ENCODE results near the gene NPPC.
"Not testable (repeated sequence)": the region's sequence is repeated elsewhere in the genome, so short reads cannot be mapped to it uniquely, and the experiment has no call there.

Gene NPPC

GRCh38 chr2:231920795-231921194 lies 5.4 kb downstream of the NPPC start:
- Mint-ChIP-seq H3K36me3 (no peaks in the 10 kb centered on the region), H3K27me3 (peaks cover 66% of the 10 kb centered on the region), H3K4me1 (peaks cover 4% of the 10 kb centered on the region), H3K27ac (no peak overlapping the region), H3K4me3 (no peak overlapping the region), H3K9me3 (no peaks in the 10 kb centered on the region)
- CTCF ChIA-PET = interaction anchor here (0.9 to 2.7 kb wide), 6 partner anchors 14 to 407 kb away, joined by 3 to 10 read pairs (median 4); no protein-coding TSS in a partner anchor
- no peak for DNase-seq

DNA sequence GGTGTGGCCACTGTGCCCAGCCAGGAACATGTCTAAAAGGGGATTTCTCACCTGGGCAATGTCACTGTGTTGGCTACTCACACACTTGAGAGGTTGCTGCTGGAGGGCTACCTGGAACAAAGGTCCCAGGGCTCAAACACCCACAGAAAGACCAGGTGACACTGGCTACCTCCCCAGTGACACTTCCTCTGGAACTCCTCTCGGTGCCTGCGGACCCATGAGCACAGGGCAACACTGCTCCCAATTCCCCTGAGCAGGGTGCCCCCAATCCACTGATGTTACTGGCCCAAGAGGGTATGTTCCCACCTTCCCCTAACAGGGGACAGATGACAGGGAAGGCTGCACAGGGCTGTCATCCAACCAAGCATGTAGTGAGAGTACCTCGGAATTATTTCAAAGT lies 5.8 kb downstream of the NPPC start:
- Mint-ChIP-seq H3K36me3 (no peaks in the 10 kb centered on the region), H3K27ac (no peak overlapping the region), H3K9me3 (no peaks in the 10 kb centered on the region), H3K4me1 (peaks cover 4% of the 10 kb centered on the region), H3K4me3 (no peak overlapping the region), H3K27me3 (peaks cover 61% of the 10 kb centered on the region)
- CTCF ChIA-PET = interaction anchor here (0.9 to 2.7 kb wide), 6 partner anchors 14 to 408 kb away, joined by 3 to 10 read pairs (median 4); no protein-coding TSS in a partner anchor
- no peak for DNase-seq

- peaks cover 54% of the 10 kb centered on the region for H3K27me3 Mint-ChIP-seq
These were observed 6.7 kb downstream of the NPPC start for GRCh38 chr2:231919341-231920035.

DNA sequence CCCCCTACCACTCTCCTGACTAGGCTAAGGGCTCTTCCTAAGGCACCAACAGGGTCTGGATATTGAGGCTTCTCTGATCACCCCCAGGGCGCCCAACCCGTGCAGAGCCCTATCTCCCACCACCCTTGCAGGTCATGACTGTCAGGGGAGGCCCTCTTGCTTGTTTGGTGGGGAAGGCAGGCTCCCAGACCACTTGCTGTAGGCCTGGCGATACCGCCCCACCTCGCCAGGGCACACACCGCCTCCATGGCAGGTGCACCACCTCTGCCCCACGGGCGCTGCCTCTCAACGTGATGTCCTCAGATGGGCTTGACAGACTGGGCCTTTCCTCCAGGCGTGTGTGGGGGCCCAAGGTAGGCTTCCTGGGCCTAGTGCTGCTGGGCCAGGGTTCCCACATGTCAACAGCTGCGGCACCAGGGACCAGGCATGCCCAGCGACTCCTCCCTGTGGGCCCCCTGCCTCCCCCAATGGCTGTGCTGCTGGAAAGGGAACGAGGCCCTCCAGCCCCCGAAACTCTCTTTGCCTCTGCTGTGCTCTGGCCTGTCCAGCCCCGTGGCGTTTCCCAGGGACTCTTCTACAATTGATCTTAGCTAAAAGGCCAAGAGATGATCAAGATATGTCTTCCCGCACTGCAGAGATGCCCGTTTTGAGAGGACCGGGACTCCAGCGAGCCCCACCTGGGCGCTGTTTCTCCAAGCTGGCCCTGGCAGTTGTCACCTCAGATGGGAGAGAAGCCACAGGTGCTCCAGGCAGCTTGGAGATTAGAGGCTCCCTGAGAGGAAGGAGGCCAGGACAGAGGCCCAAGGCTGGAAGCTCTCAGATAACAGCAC lies 7.5 kb downstream of the NPPC start:
- CTCF ChIA-PET = interaction anchor here (1.0 to 2.7 kb wide), 4 partner anchors 12 to 374 kb away, joined by 3 to 10 read pairs (median 6); no protein-coding TSS in a partner anchor
- Mint-ChIP-seq H3K36me3 (no peaks in the 10 kb centered on the region), H3K27me3 (peaks cover 52% of the 10 kb centered on the region), H3K9me3 (no peaks in the 10 kb centered on the region), H3K27ac (no peak overlapping the region), H3K4me3 (no peak overlapping the region), H3K4me1 (no peaks in the 10 kb centered on the region)
- no peak for DNase-seq

More at GRCh38 chr2:231919341-231920035, 6.7 kb downstream of the NPPC start:
- CTCF ChIA-PET = interaction anchor here (1.1 to 2.7 kb wide), 5 partner anchors 13 to 409 kb away, joined by 3 to 10 read pairs (median 4); no protein-coding TSS in a partner anchor
- no peak for DNase-seq
- H3K4me1 Mint-ChIP-seq = no peaks in the 10 kb centered on the region
- H3K27ac Mint-ChIP-seq = no peak overlapping the region
- H3K4me3 Mint-ChIP-seq = no peak overlapping the region
- H3K9me3 Mint-ChIP-seq = no peaks in the 10 kb centered on the region
- no peaks in the 10 kb centered on the region for H3K36me3 Mint-ChIP-seq

- Mint-ChIP-seq H3K27me3 (peaks cover 39% of the 10 kb centered on the region), H3K27ac (no peak overlapping the region), H3K9me3 (no peaks in the 10 kb centered on the region), H3K4me3 (no peak overlapping the region), H3K4me1 (no peaks in the 10 kb centered on the region), H3K36me3 (no peaks in the 10 kb centered on the region)
- DNase-seq = no peak
- CTCF ChIA-PET = interaction anchor here (1.0 to 2.2 kb wide), 4 partner anchors 10 to 225 kb away, joined by 3 to 8 read pairs (median 6); no protein-coding TSS in a partner anchor
These were observed 8.7 kb downstream of the NPPC start for GRCh38 chr2:231917280-231918066.

DNA sequence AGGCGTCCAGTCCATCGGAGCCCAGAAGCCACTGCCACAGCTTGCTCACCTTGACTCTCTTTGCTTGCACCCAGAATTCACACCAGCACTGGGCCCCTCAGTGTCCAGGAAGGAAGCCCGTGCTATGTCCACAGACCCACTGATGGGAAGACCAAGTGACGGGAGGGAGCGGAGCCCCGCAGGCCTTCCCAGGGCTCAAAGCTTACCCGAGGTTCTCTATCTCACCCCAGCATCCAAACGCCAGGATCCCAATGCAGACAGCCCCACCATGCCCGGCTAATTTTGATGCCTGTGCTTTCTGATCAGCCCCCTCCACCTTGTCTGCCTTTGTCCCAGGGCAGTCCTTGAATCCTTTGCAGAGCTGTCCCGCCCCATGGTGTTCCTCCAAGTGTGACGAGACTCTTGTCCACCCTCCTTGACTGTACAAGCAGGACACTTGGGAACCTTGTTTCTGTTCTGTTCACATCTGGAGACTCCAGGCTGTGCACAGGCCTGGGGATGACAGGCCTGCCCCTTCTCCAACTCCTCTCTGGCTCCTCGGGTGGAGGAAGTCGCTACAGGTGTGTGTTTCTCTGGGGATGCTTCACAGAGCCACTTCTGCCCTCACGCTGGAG lies 12.0 kb downstream of the NPPC start:
- Mint-ChIP-seq H3K27me3 (peaks cover 37% of the 10 kb centered on the region), H3K4me1 (peaks cover 14% of the 10 kb centered on the region), H3K9me3 (no peaks in the 10 kb centered on the region), H3K4me3 (no peak overlapping the region), H3K27ac (no peak overlapping the region), H3K36me3 (no peaks in the 10 kb centered on the region)
- CTCF ChIA-PET = no interaction called here
- DNase-seq = no peak

GRCh38 chr2:231911381-231911780 lies 14.8 kb downstream of the NPPC start:
- Mint-ChIP-seq H3K4me1 (peaks cover 19% of the 10 kb centered on the region), H3K9me3 (no peaks in the 10 kb centered on the region), H3K4me3 (no peak overlapping the region), H3K27ac (no peak overlapping the region), H3K27me3 (peaks cover 25% of the 10 kb centered on the region), H3K36me3 (no peaks in the 10 kb centered on the region)
- CTCF ChIA-PET = interaction anchor here (1.4 to 2.8 kb wide), 3 partner anchors 10 to 415 kb away, joined by 4 to 10 read pairs (median 9); partner anchors contain the start of gene NPPC
- no peak for DNase-seq

GRCh38 chr2:231910771-231911170 lies 15.4 kb downstream of the NPPC start:
- Mint-ChIP-seq H3K9me3 (no peaks in the 10 kb centered on the region), H3K4me1 (peaks cover 19% of the 10 kb centered on the region), H3K27me3 (peaks cover 26% of the 10 kb centered on the region), H3K36me3 (no peaks in the 10 kb centered on the region), H3K27ac (no peak overlapping the region), H3K4me3 (no peak overlapping the region)
- CTCF ChIA-PET = interaction anchor here (1.0 to 2.8 kb wide), 4 partner anchors 10 to 415 kb away, joined by 3 to 10 read pairs (median 6); partner anchors contain the start of gene NPPC
- DNase-seq = no peak

DNA sequence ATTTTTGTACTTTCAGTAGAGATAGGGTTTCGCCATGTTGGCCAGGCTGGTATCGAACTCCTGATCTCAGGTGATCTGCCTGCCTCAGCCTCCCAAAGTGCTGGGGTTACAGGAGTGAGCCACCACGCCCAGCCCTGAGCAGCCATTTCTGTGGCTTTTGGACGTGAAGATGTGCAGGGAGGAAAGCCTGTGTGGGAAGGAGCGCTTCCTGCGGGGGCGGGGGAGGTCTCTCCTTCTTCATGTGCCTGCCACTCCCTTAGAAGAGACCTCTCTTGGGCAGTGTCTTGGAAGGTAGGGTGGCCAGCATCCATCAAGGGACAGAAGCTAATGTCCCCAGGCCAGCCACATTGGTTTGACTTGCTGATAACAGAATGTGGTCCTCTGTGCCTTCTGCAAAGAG lies 16.0 kb downstream of the NPPC start:
- H3K4me3 Mint-ChIP-seq, DNase-seq, H3K36me3 Mint-ChIP-seq, H3K9me3 Mint-ChIP-seq: not testable (repeated sequence)
- H3K4me1 Mint-ChIP-seq = peaks cover 19% of the 10 kb centered on the region
- H3K27me3 Mint-ChIP-seq = peaks cover 30% of the 10 kb centered on the region
- H3K27ac Mint-ChIP-seq = peak overlapping the region; percentile 68
- CTCF ChIA-PET = interaction anchor here (1.0 to 2.8 kb wide), 3 partner anchors 9 to 416 kb away, joined by 3 to 10 read pairs (median 4); no protein-coding TSS in a partner anchor

DNA sequence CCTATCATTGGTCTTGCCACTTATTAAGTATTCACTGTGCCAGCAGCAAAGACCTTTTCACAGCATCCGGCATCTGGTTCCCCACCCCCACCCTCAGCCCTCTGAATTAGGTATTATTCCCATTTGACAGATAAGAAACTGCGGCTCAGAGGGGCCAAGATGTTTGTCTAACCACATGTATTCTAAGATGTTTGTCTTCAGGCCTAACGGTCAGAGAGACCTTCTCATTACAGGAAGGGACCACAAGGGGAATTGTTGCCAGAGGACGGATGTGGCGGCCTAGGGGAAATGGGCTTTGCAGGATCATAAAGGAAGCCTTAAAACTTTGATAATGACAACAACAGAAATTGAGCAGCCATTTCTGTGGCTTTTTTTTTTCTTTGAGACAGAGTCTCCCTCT lies 16.6 kb downstream of the NPPC start:
- CTCF ChIA-PET = interaction anchor here (1.3 to 2.8 kb wide), 2 partner anchors 9 to 19 kb away, joined by 3 to 10 read pairs; no protein-coding TSS in a partner anchor
- Mint-ChIP-seq H3K27me3 (peaks cover 32% of the 10 kb centered on the region), H3K9me3 (no peaks in the 10 kb centered on the region), H3K36me3 (no peaks in the 10 kb centered on the region), H3K27ac (peak overlapping the region; percentile 68), H3K4me1 (peaks cover 19% of the 10 kb centered on the region), H3K4me3 (no peak overlapping the region)
- DNase-seq = no peak

- Mint-ChIP-seq H3K36me3 (no peaks in the 10 kb centered on the region), H3K9me3 (no peaks in the 10 kb centered on the region), H3K4me3 (no peak overlapping the region), H3K27ac (no peak overlapping the region), H3K27me3 (peaks cover 26% of the 10 kb centered on the region), H3K4me1 (peaks cover 19% of the 10 kb centered on the region)
- CTCF ChIA-PET = interaction anchor here (0.9 to 3.8 kb wide), 6 partner anchors 8 to 418 kb away, joined by 3 to 31 read pairs (median 7); no protein-coding TSS in a partner anchor
- DNase-seq = no peak
These were observed 17.6 kb downstream of the NPPC start for GRCh38 chr2:231908584-231908983.

- H3K27me3 Mint-ChIP-seq = peaks cover 32% of the 10 kb centered on the region
- no peak for DNase-seq
- no peaks in the 10 kb centered on the region for H3K9me3 Mint-ChIP-seq
- peaks cover 19% of the 10 kb centered on the region for H3K4me1 Mint-ChIP-seq
- no peak overlapping the region for H3K4me3 Mint-ChIP-seq
- no peak overlapping the region for H3K27ac Mint-ChIP-seq
- no peaks in the 10 kb centered on the region for H3K36me3 Mint-ChIP-seq
- CTCF ChIA-PET = interaction anchor here (0.9 to 3.8 kb wide), 10 partner anchors 8 to 419 kb away, joined by 3 to 31 read pairs (median 6); no protein-coding TSS in a partner anchor
These were observed 18.4 kb downstream of the NPPC start for GRCh38 chr2:231907765-231908164.

DNA sequence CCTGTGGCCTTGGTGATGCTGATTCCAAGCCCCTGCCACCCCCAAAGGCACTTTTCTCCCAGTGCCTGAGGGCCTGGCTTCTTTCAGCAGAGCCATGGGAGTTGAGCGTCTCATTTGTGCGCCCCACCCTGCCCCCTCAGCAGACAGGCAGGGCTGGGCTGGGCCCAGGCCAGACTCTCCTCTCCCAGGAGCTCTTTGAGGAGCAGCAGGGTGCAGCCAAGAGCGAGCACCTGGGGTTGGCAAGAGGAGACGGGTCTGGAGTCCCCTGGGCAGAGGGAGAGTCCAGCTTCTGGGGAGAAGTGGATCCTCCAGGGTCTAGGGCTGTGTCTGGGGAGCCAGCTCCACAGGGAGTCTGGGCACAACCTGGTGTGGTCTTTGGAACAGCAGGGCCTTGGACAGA lies 21.2 kb downstream of the NPPC start:
- Mint-ChIP-seq H3K36me3 (no peaks in the 10 kb centered on the region), H3K4me3 (no peak overlapping the region), H3K9me3 (no peaks in the 10 kb centered on the region), H3K4me1 (peaks cover 12% of the 10 kb centered on the region), H3K27ac (no peak overlapping the region), H3K27me3 (peaks cover 37% of the 10 kb centered on the region)
- CTCF ChIA-PET = interaction anchor here (1.2 to 3.8 kb wide), 6 partner anchors 20 to 421 kb away, joined by 3 to 31 read pairs (median 5); no protein-coding TSS in a partner anchor
- no peak for DNase-seq
